LNCaP clone FGC (cell line): ENCODE results near the gene LCN2.
A peak's percentile ranks its signal among the peaks of the same experiment; 100 is the strongest.

Experiments used
- DNase-seq: peaks from one replicate; pipeline ENCODE4 v3.0.0-alpha.2; 2011; ENCODE audit warnings: low read depth
- H3K4me3 ChIP-seq: 2 replicates; pipeline ENCODE4 v1.5.1; 2011; ENCODE audit warnings: mild to moderate bottlenecking, low read depth, low read length, control low read depth
- TF ChIP-seq, protein P1 (sequence below): IDR thresholded peaks from 2 replicates; pipeline ENCODE4 v1.5.1; 2012; ENCODE audit warnings: mild to moderate bottlenecking; ENCODE audit not compliant: control insufficient read depth, insufficient read depth; ENCODE audit errors: extremely low read depth

Gene LCN2

DNA sequence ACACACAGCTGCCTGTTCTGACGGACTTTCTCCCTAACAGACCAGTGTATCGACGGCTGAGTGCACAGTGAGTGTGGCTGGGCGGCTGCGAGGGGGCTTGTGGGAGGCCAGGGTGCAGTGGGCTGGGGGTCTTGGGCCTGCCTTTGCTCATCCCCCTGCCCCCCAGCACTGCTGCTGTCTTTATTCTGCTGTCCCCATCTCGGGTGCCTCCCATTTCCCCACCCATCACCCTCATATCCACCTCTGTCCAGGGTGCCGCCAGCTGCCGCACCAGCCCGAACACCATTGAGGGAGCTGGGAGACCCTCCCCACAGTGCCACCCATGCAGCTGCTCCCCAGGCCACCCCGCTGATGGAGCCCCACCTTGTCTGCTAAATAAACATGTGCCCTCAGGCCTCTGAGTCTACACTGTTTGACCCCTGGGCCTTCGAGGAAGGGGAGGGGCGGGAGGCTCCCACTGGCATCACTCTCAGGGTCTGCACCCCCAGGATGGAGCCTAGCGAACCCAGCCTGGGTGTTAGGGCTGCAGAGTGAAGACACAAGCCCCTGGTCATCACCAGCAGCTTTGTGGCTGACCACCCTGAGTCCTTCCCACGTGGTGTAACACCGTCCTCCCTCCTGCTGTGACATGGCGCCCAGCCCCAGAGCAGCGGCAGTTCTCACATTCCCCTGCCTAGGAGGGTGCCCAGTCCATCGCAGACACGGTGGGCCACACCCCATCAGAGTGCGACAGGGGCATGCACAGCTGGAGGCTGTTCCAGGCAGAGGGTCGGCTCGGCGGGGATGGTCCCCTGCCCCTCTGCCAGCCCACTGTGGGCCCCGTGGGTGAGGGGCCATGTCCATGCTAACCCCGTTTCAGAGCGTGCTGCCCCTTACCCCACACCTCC is 4.0 kb downstream of the LCN2 start:
- TF ChIP-seq, protein P1, sequence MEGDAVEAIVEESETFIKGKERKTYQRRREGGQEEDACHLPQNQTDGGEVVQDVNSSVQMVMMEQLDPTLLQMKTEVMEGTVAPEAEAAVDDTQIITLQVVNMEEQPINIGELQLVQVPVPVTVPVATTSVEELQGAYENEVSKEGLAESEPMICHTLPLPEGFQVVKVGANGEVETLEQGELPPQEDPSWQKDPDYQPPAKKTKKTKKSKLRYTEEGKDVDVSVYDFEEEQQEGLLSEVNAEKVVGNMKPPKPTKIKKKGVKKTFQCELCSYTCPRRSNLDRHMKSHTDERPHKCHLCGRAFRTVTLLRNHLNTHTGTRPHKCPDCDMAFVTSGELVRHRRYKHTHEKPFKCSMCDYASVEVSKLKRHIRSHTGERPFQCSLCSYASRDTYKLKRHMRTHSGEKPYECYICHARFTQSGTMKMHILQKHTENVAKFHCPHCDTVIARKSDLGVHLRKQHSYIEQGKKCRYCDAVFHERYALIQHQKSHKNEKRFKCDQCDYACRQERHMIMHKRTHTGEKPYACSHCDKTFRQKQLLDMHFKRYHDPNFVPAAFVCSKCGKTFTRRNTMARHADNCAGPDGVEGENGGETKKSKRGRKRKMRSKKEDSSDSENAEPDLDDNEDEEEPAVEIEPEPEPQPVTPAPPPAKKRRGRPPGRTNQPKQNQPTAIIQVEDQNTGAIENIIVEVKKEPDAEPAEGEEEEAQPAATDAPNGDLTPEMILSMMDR, result no peak
- H3K4me3 ChIP-seq, result no peak overlapping the region
- no peak for DNase-seq

- TF ChIP-seq, protein P1, result no peak
- no peak for DNase-seq
- no peak overlapping the region for H3K4me3 ChIP-seq
Measured at GRCh38 chr9:128153947-128154695, 4.9 kb downstream of the LCN2 start.

- DNase-seq, result no peak
- TF ChIP-seq, protein P1, result no peak
- H3K4me3 ChIP-seq, result no peak overlapping the region
Measured at GRCh38 chr9:128155736-128156500, 6.7 kb downstream of the LCN2 start.

GRCh38 chr9:128159522-128159783 is 10.2 kb downstream of the LCN2 start:
- TF ChIP-seq, protein P1, result no peak
- no peak for DNase-seq
- peak overlapping the region; percentile 89 for H3K4me3 ChIP-seq

- TF ChIP-seq, protein P1, result no peak
- peak within 1 kb of the TSS; percentile 89 for H3K4me3 ChIP-seq
- peak; percentile 31 for DNase-seq
Measured at GRCh38 chr9:128159784-128160602, 10.7 kb downstream of the LCN2 start, which contains the start of gene BBLN. TSS of gene BBLN (plus strand) at chr9:128160265. CDS start at chr9:128160408, 143 bp downstream.

GRCh38 chr9:128160603-128160987 is 11.3 kb downstream of the LCN2 start:
- no peak for DNase-seq
- peak overlapping the region; percentile 89 for H3K4me3 ChIP-seq
- TF ChIP-seq, protein P1, result no peak
